Activated CD8-positive, alpha-beta memory T cell treated with anti-CD3 and anti-CD28 coated beads for 48 hours (primary cell): ENCODE measurements around the gene TIPIN.
"Not testable (repeated sequence)": the region's sequence is repeated elsewhere in the genome, so short reads cannot be mapped to it uniquely, and the experiment has no call there.

ENCODE experiments used
- DNase-seq, 3 experiments: peaks; one replicate each; pipeline ENCODE4 v3.0.0-alpha.2; 2020; ENCODE audit warnings: low read depth in 2 of 3, low spot score in 2 of 3

Gene TIPIN

GRCh38 chr15:66386204-66387123 lies 30.0 kb upstream of the TIPIN start, which contains the start of gene MAP2K1:
TSS of gene MAP2K1 (plus strand) at chr15:66386912. CDS start at chr15:66387348, 436 bp downstream.
- peak; percentile 96 to 98 (median 97) for DNase-seq

GRCh38 chr15:66381376-66381775 lies 24.9 kb upstream of the TIPIN start:
- DNase-seq, result not testable (repeated sequence)

- no peak for DNase-seq
These were observed 22.4 kb upstream of the TIPIN start for GRCh38 chr15:66378814-66379430.

- DNase-seq, result no peak
These were observed 17.7 kb upstream of the TIPIN start for GRCh38 chr15:66374179-66374578.

GRCh38 chr15:66369773-66370651 lies 13.5 kb upstream of the TIPIN start:
- DNase-seq, result no peak

- no peak for DNase-seq
These were observed 8.6 kb upstream of the TIPIN start for GRCh38 chr15:66364944-66365528.

- no peak for DNase-seq
These were observed 6.3 kb upstream of the TIPIN start for GRCh38 chr15:66362776-66363175.

GRCh38 chr15:66361745-66362460 lies 5.4 kb upstream of the TIPIN start:
- DNase-seq, result not testable (repeated sequence)

- no peak for DNase-seq
These were observed 3.3 kb upstream of the TIPIN start for GRCh38 chr15:66359740-66360139.

- peak in 1 of 3 experiments; percentile 8 for DNase-seq
These were observed 467 bp downstream of the TIPIN start for GRCh38 chr15:66356077-66356358.

- DNase-seq, result not testable (repeated sequence)
These were observed 8.0 kb downstream of the TIPIN start for GRCh38 chr15:66348530-66348929.

GRCh38 chr15:66328771-66329170 lies 27.7 kb downstream of the TIPIN start:
- no peak for DNase-seq

- DNase-seq, result no peak
These were observed 28.7 kb downstream of the TIPIN start for GRCh38 chr15:66327736-66328135.

GRCh38 chr15:66326051-66326450 lies 30.4 kb downstream of the TIPIN start:
- DNase-seq, result no peak

GRCh38 chr15:66323312-66323928 lies 33.1 kb downstream of the TIPIN start:
- no peak for DNase-seq

GRCh38 chr15:66312144-66312543 lies 44.3 kb downstream of the TIPIN start:
- DNase-seq, result no peak

GRCh38 chr15:66310786-66311185 lies 45.7 kb downstream of the TIPIN start:
- DNase-seq, result no peak

- DNase-seq, result no peak
These were observed 46.7 kb downstream of the TIPIN start for GRCh38 chr15:66309828-66310227.

GRCh38 chr15:66308531-66308930 lies 48.0 kb downstream of the TIPIN start:
- no peak for DNase-seq

GRCh38 chr15:66306381-66306780 lies 50.1 kb downstream of the TIPIN start:
- no peak for DNase-seq
